ENCODE results near the gene ELP1.
"Not testable (repeated sequence)": the region's sequence is repeated elsewhere in the genome, so short reads cannot be mapped to it uniquely, and the experiment has no call there.

The ELP1 gene

GRCh38 chr9:108921200-108921599 lies 12.7 kb downstream of the ELP1 start:
- DNase-seq: no peak

GRCh38 chr9:108920401-108920800 lies 13.5 kb downstream of the ELP1 start:
- DNase-seq: not testable (repeated sequence)

GRCh38 chr9:108919517-108919916 lies 14.4 kb downstream of the ELP1 start:
- DNase-seq: no peak

- no peak for DNase-seq
These were observed 20.5 kb downstream of the ELP1 start for GRCh38 chr9:108913391-108913790.

DNA sequence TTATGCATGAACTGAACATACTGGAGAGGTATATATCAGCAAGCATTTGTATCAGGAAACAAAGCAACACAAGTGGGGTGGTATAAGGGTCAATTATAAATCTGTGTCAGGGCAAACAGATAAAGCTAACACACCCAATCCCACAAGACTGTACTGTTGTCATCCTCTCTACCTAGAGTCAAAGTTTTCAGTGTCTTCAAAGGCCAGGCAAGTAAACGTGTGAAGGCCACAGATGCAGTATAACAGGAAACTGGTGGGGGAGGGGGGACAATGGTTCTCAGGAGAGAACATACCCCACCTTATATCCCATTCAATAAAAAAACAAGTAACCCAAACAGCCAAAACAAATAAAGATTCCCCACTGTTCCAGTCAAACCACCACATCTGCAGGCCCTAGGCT lies 22.1 kb downstream of the ELP1 start:
- no peak for DNase-seq

GRCh38 chr9:108910914-108911313 lies 23.0 kb downstream of the ELP1 start:
- no peak for DNase-seq

GRCh38 chr9:108910402-108910801 lies 23.5 kb downstream of the ELP1 start:
- no peak for DNase-seq

GRCh38 chr9:108905494-108905893 lies 28.4 kb downstream of the ELP1 start:
- DNase-seq: no peak

- no peak for DNase-seq
These were observed 29.8 kb downstream of the ELP1 start for GRCh38 chr9:108904161-108904560.

GRCh38 chr9:108903420-108904103 lies 30.4 kb downstream of the ELP1 start:
- no peak for DNase-seq

- DNase-seq: no peak
These were observed 33.7 kb downstream of the ELP1 start for GRCh38 chr9:108900176-108900575.

- not testable (repeated sequence) for DNase-seq
These were observed 34.8 kb downstream of the ELP1 start for GRCh38 chr9:108899023-108899695.

- DNase-seq: no peak
These were observed 36.4 kb downstream of the ELP1 start for GRCh38 chr9:108897324-108898096.

GRCh38 chr9:108894225-108894997 lies 39.5 kb downstream of the ELP1 start:
- no peak for DNase-seq

DNA sequence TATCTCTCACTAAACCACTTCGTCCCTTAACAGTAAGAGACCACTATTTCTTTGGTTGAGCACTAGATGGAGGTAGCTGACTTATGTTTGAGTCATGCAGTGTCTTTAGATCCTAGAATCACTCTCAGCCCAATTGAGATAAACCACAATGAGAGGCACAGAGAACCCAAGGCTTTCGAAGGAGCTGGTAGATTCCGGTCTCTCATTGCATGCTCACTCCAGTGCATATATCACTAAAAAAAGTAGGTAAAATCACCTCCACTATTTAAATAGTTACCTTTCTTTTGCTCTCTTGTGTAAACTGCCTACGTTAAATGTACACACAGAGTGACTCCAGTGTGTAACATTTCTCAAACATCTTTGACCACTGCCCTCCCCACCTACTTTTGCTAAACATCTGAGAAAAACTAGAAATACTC lies 44.3 kb downstream of the ELP1 start:
- DNase-seq: no peak

- peak; percentile 12 for DNase-seq
These were observed 47.2 kb downstream of the ELP1 start for GRCh38 chr9:108886594-108887271.

GRCh38 chr9:108885643-108886348 lies 48.1 kb downstream of the ELP1 start:
- DNase-seq: no peak

- no peak for DNase-seq
These were observed 49.2 kb downstream of the ELP1 start for GRCh38 chr9:108884701-108885100.

- no peak for DNase-seq
These were observed 50.8 kb downstream of the ELP1 start for GRCh38 chr9:108883085-108883484.

DNA sequence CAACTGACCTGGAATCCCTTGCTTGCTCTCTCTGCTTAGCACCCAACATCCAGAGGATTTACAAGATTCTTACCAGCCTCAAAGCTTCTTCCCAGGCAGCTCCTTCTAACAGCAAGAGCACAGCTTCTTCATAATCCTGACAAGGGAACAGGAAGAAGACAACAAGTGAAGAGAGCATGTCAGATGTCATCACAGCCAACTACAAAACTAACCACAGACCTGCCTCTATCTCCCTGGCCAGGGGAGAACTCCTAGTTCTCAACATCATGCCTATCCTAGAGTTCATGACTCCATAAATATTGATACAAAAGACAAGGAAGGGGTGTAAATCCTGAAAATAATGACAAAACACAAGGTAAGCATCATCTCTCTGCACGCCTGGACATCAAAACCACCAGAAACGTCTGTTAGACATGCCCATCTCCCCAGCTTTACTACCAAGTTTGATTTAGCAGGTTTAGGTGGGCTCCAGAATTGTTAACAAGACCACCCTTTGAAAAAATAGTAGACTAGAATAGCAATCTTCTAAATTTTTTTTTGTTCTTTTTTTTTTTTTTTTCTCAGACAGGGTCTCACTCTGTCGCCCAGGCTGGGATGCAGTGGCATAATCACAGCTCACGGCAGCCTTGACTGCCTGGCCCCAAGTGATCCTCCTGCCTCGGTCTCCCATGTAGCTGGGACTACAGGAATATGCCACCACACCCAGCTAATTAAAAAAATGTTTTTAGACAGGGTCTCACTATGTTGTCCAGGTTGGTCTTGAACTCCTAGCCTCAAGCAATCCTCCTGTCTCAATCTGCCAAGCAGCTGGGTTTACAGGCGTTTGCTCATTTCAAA lies 51.7 kb downstream of the ELP1 start:
- no peak for DNase-seq
